Measurements from ENCODE around the gene CTSH. TPM values are rescaled to one million over a fixed set of nuclear protein-coding genes. Genes with fewer than 3 reads are reported as not detected.

Gene CTSH
- total RNA-seq, 1 donor from 2014 or later = 5.7 TPM

- Histone ChIP-seq H3K36me3 (ENCODE audit: insufficient read depth, low read length) (no peaks in the 10 kb centered on the region), H3K79me2 (ENCODE audit: insufficient read depth, low read length) (no peaks in the 10 kb centered on the region), H3K4me1 (ENCODE audit: insufficient read depth, low read length) (peaks cover 28% of the 10 kb centered on the region), H3K4me2 (ENCODE audit: low read length) (no peak overlapping the region), H4K20me1 (ENCODE audit: insufficient read depth, low read length) (no peaks in the 10 kb centered on the region), H3K4me3 (ENCODE audit: insufficient read depth, low read depth, low read length) (no peak overlapping the region), H2AFZ (ENCODE audit: low read depth, low read length) (no peak overlapping the region), H3K27ac (ENCODE audit: low read depth, low read length) (no peak overlapping the region), H3K27me3 (ENCODE audit: insufficient read depth, low read length) (no peaks in the 10 kb centered on the region), H3K9me3 (ENCODE audit: insufficient read depth, low read depth, low read length) (no peaks in the 10 kb centered on the region), H3K9ac (ENCODE audit: low read length) (no peak overlapping the region)
- no peak for FAIRE-seq
- H3K27ac Mint-ChIP-seq (ENCODE audit: unreplicated experiment) = peak overlapping the region; percentile 72
- no peak for TF ChIP-seq CTCF (IDR thresholded peaks at IDR 0.05; ENCODE audit: insufficient read depth, low read depth, low read length)
- TF ChIP-seq EZH2 (IDR thresholded peaks at IDR 0.05; ENCODE audit: insufficient read depth, low read length) = no peak
- no peaks in the 10 kb centered on the region for H3K9me3 Mint-ChIP-seq (ENCODE audit: unreplicated experiment)
- peak; percentile 54 for DNase-seq (ENCODE audit: low read depth)
- no peak overlapping the region for H3K4me3 Mint-ChIP-seq (ENCODE audit: unreplicated experiment)
- H3K4me1 Mint-ChIP-seq (ENCODE audit: low read depth, unreplicated experiment) = peaks cover 46% of the 10 kb centered on the region
- H3K27me3 Mint-ChIP-seq (ENCODE audit: low read depth, unreplicated experiment) = no peaks in the 10 kb centered on the region
- no peaks in the 10 kb centered on the region for H3K36me3 Mint-ChIP-seq (ENCODE audit: low read depth, unreplicated experiment)
Observed at GRCh38 chr15:78989701-78990240, 44.9 kb upstream of the CTSH start.

DNA sequence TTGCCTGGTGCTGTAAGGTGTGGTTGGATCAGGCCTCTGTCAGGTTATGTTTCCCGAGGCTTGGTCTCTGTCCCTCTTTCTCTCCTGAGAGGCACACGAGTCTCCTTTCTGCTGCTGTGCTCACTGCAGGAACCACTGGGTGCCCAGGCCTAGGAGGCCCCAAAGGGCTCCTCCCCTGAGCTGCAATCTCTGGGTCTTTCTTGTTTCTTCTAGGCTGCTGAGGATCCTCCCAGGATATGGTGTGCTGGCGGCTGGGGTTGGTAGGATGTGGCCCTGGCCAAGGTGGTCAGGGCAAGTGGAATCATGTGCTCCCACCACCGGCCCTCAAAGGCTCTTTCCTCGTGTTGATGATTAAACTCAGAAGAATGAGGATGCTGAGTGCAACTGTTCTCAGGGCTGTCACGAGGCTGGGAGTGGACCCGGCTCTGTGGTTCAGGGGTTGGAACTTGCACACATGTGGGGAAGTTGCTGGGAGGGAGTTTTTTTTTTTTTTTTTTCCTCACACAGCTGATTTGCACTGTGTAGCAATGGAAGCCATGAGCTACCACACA lies 43.6 kb upstream of the CTSH start:
- Histone ChIP-seq H3K79me2 (ENCODE audit: insufficient read depth, low read length) (no peaks in the 10 kb centered on the region), H3K36me3 (ENCODE audit: insufficient read depth, low read length) (no peaks in the 10 kb centered on the region), H3K27ac (ENCODE audit: low read depth, low read length) (peak overlapping the region; percentile 63), H3K4me1 (ENCODE audit: insufficient read depth, low read length) (peaks cover 28% of the 10 kb centered on the region), H3K4me3 (ENCODE audit: insufficient read depth, low read depth, low read length) (no peak overlapping the region), H3K4me2 (ENCODE audit: low read length) (peak overlapping the region; percentile 58), H3K9ac (ENCODE audit: low read length) (peak overlapping the region; percentile 49), H3K27me3 (ENCODE audit: insufficient read depth, low read length) (no peaks in the 10 kb centered on the region), H2AFZ (ENCODE audit: low read depth, low read length) (peak overlapping the region; percentile 74), H3K9me3 (ENCODE audit: insufficient read depth, low read depth, low read length) (no peaks in the 10 kb centered on the region), H4K20me1 (ENCODE audit: insufficient read depth, low read length) (no peaks in the 10 kb centered on the region)
- H3K27me3 Mint-ChIP-seq (ENCODE audit: low read depth, unreplicated experiment) = peaks cover 4% of the 10 kb centered on the region
- H3K4me3 Mint-ChIP-seq (ENCODE audit: unreplicated experiment) = peak overlapping the region; percentile 55
- H3K9me3 Mint-ChIP-seq (ENCODE audit: unreplicated experiment) = peaks cover 3% of the 10 kb centered on the region
- no peak for TF ChIP-seq EZH2 (IDR thresholded peaks at IDR 0.05; ENCODE audit: insufficient read depth, low read length)
- TF ChIP-seq CTCF (IDR thresholded peaks at IDR 0.05; ENCODE audit: insufficient read depth, low read depth, low read length) = no peak
- FAIRE-seq (peak; percentile 20), DNase-seq (ENCODE audit: low read depth) (peak; percentile 98)
- H3K27ac Mint-ChIP-seq (ENCODE audit: unreplicated experiment) = peak overlapping the region; percentile 96
- no peaks in the 10 kb centered on the region for H3K36me3 Mint-ChIP-seq (ENCODE audit: low read depth, unreplicated experiment)
- H3K4me1 Mint-ChIP-seq (ENCODE audit: low read depth, unreplicated experiment) = peaks cover 47% of the 10 kb centered on the region

All from astrocyte (in vitro differentiated cells and primary cell).